DOHH2 (cell line): ENCODE data around the gene RASA3.

Source experiments
- H3F3A ChIP-seq: fragments of 200-600 bp; sonication (generic), shearing (Covaris generic); 2 replicates; pipeline ENCODE4 v1.6.0; 2016; ENCODE audit warnings: antibody characterized with exemption, mild to moderate bottlenecking; ENCODE audit not compliant: control insufficient read depth, insufficient read depth
- H3K27ac ChIP-seq: fragments of 200-600 bp; sonication (generic); 2 replicates; pipeline ENCODE4 v1.5.1; 2014; ENCODE audit warnings: low read depth, mild to moderate bottlenecking, low read length, moderate library complexity
- H3K27me3 ChIP-seq: fragments of 200-600 bp; sonication (generic); 2 replicates; pipeline ENCODE4 v1.6.1; 2014; ENCODE audit warnings: mild to moderate bottlenecking, low read length, mixed read lengths; ENCODE audit not compliant: control insufficient read depth
- H3K36me3 ChIP-seq: fragments of 200-600 bp; sonication (generic); 2 replicates; pipeline ENCODE4 v1.6.1; 2014; ENCODE audit warnings: mild to moderate bottlenecking, low read length, moderate library complexity, mixed read lengths; ENCODE audit not compliant: control insufficient read depth
- H3K4me1 ChIP-seq: fragments of 200-600 bp; sonication (generic); 2 replicates; pipeline ENCODE4 v1.6.1; 2014; ENCODE audit warnings: mild to moderate bottlenecking, low read length, mixed read lengths; ENCODE audit not compliant: control insufficient read depth
- H3K4me2 ChIP-seq: fragments of 200-600 bp; sonication (generic); 2 replicates; pipeline ENCODE4 v1.6.0; 2014; ENCODE audit warnings: mild to moderate bottlenecking, low read length, moderate library complexity
- H3K4me3 ChIP-seq: fragments of 200-600 bp; sonication (generic); 2 replicates; pipeline ENCODE4 v1.5.1; 2014; ENCODE audit warnings: mild to moderate bottlenecking, low read length, mixed read lengths
- H3K79me2 ChIP-seq: fragments of 200-600 bp; sonication (generic); 2 replicates; pipeline ENCODE4 v1.6.1; 2014; ENCODE audit warnings: mild to moderate bottlenecking, low read length, mixed read lengths; ENCODE audit not compliant: control insufficient read depth
- H3K9me2 ChIP-seq: fragments of 200-600 bp; sonication (generic); replicated peaks from 2 replicates; pipeline ENCODE4 v1.6.1; 2014; ENCODE audit warnings: mild to moderate bottlenecking, low read length, mixed read lengths; ENCODE audit not compliant: control insufficient read depth
- H3K9me3 ChIP-seq: fragments of 200-600 bp; sonication (generic); 2 replicates; pipeline ENCODE4 v1.6.1; 2014; ENCODE audit warnings: antibody characterized with exemption, low read length, mixed read lengths; ENCODE audit not compliant: control insufficient read depth, insufficient read depth
- H4K20me1 ChIP-seq: fragments of 200-600 bp; sonication (generic); 2 replicates; pipeline ENCODE4 v1.6.0; 2014; ENCODE audit warnings: low read depth, mild to moderate bottlenecking, antibody characterized with exemption, low read length, moderate library complexity; ENCODE audit not compliant: control insufficient read depth, insufficient read depth
- EZH2phosphoT487 ChIP-seq: fragments of 200-600 bp; sonication (generic); IDR thresholded peaks from 2 replicates; pipeline ENCODE4 v1.6.1; 2017; ENCODE audit warnings: borderline replicate concordance, mild to moderate bottlenecking, antibody characterized with exemption, low read length, moderate library complexity, mixed read lengths
- TF ChIP-seq, protein P1 (sequence below): fragments of 200-600 bp; sonication (generic); IDR thresholded peaks from one replicate; pipeline ENCODE4 v1.5.1; 2014; ENCODE audit warnings: antibody characterized with exemption, mild to moderate bottlenecking, low read depth, low read length; ENCODE audit not compliant: poor library complexity, severe bottlenecking

RASA3 gene

DNA sequence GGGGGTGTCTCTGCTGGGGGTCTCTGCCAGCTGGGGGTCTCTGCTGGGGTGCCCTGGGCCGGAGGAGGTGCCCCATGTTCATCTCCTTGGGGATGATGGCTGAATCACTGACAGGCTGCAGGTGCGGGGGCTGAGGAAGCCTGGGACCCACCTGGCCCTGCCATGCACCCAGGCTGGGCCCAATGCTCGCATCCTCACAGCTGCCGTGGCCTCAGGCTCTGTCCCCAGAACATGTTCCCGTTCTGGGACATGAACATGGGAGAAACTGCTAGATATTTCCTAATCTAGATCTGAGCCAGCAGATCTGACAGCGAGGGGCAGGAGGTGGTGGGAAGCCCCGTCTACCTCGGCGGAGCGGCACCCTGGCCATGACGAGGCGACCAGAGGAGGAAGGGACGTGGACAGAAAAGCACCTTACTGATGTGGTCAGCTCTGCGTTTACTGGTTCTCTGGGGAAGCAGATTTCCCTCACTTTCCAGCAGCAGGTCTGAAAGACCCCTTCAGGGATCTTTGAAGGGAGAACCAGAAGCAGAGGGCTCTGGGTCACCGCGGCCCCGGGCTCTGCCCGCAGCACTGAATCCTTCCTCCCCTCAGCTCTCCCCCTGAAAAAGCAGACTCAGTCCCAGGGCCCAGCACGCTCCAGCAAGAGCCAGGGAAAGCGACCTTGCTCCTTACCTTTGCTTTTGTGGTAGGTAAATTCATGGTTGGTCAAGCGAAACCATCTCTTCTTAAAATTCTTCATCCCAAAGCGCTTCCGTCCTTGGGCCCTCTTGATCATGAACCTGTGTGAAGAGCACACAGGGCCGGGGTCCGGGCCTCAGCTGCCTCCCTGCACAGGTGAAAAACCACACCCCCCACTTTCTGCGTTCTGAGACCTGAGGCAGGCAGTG, 132.0 kb downstream of the RASA3 start:
- Histone ChIP-seq H3K79me2 (no peaks in the 10 kb centered on the region), H3K36me3 (no peaks in the 10 kb centered on the region), H3K4me3 (no peak overlapping the region), H3K4me1 (no peaks in the 10 kb centered on the region), H3K27me3 (no peaks in the 10 kb centered on the region), H3F3A (no peaks in the 10 kb centered on the region), H3K27ac (no peak overlapping the region), H3K4me2 (no peak overlapping the region), H3K9me2 (no peaks in the 10 kb centered on the region), H4K20me1 (no peaks in the 10 kb centered on the region), H3K9me3 (no peaks in the 10 kb centered on the region)
- TF ChIP-seq, protein P1, sequence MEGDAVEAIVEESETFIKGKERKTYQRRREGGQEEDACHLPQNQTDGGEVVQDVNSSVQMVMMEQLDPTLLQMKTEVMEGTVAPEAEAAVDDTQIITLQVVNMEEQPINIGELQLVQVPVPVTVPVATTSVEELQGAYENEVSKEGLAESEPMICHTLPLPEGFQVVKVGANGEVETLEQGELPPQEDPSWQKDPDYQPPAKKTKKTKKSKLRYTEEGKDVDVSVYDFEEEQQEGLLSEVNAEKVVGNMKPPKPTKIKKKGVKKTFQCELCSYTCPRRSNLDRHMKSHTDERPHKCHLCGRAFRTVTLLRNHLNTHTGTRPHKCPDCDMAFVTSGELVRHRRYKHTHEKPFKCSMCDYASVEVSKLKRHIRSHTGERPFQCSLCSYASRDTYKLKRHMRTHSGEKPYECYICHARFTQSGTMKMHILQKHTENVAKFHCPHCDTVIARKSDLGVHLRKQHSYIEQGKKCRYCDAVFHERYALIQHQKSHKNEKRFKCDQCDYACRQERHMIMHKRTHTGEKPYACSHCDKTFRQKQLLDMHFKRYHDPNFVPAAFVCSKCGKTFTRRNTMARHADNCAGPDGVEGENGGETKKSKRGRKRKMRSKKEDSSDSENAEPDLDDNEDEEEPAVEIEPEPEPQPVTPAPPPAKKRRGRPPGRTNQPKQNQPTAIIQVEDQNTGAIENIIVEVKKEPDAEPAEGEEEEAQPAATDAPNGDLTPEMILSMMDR = no peak
- TF ChIP-seq EZH2phosphoT487 = no peak

DNA sequence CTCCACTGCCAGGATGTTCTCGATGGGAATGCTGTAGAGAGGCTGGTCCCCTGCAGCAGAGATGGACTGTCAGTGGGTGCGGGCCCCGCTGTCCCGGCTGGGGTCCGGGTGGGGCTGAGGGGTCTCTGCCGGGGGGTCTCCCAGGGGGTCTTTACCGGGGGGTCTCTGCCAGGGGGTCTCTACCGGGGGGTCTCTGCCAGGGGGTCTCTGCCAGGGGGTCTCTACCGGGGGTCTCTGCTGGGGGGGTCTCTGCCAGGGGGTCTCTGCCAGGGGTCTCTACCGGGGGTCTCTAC, 132.9 kb downstream of the RASA3 start:
- no peak overlapping the region for H3K4me2 ChIP-seq
- H3K36me3 ChIP-seq = no peaks in the 10 kb centered on the region
- H4K20me1 ChIP-seq = no peaks in the 10 kb centered on the region
- H3K4me3 ChIP-seq = no peak overlapping the region
- H3K27ac ChIP-seq = no peak overlapping the region
- no peaks in the 10 kb centered on the region for H3K27me3 ChIP-seq
- no peaks in the 10 kb centered on the region for H3K4me1 ChIP-seq
- no peaks in the 10 kb centered on the region for H3K79me2 ChIP-seq
- H3F3A ChIP-seq = no peaks in the 10 kb centered on the region
- H3K9me2 ChIP-seq = no peaks in the 10 kb centered on the region
- H3K9me3 ChIP-seq = no peaks in the 10 kb centered on the region
- TF ChIP-seq EZH2phosphoT487 = no peak
- TF ChIP-seq, protein P1 = no peak

DNA sequence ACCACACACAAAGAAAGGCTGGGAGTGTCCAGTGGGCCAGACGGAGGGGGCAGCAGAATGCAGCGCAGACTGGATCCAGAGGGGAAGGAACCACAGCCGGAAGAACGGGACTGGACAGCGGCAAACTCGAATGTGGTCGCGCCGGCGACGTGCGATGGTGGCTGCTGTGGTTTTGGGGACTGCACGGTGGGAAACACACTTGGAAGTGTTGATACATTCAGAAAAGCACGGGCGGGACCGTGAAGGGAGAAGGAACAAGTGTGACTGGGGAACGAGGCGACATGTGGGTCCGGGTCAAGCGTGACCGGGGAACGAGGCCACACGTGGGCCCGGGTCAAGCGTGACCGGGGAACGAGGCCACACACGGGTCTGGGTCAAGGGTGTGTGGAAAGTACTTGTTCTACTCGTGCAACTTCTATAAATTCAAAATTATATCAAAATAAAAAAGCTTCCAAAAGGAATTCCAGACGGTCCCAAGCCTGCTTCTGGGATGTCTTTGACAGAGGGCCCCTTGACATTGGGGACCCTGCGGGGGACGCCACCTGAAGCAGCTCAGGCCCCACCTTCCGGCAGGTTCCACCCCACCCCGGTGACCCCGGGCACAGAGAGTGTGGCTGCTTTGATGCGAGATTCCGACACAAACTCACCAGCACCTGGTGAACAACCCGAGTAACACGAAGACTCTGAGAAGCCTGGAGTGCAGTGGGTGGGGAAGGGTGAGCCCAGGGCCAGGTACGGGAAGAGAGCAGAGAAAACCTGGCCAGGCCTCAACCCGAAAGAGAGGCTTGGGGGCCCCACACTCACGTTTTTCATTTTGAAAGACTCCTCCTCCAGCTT, 133.4 kb downstream of the RASA3 start:
- Histone ChIP-seq H3K36me3 (no peaks in the 10 kb centered on the region), H3F3A (no peaks in the 10 kb centered on the region), H3K4me3 (no peak overlapping the region), H3K27me3 (no peaks in the 10 kb centered on the region), H3K4me2 (no peak overlapping the region), H3K4me1 (peaks cover 2% of the 10 kb centered on the region; the same call in 1 of the 2 replicates), H3K9me2 (no peaks in the 10 kb centered on the region), H3K9me3 (no peaks in the 10 kb centered on the region), H3K27ac (no peak overlapping the region), H3K79me2 (no peaks in the 10 kb centered on the region), H4K20me1 (no peaks in the 10 kb centered on the region)
- no peak for TF ChIP-seq EZH2phosphoT487
- TF ChIP-seq, protein P1 = no peak
